ENCODE data around the gene GAS2L3. TPM values are rescaled to one million over a fixed set of nuclear protein-coding genes. Genes with fewer than 3 reads are reported as not detected.
"Not testable (repeated sequence)": the region's sequence is repeated elsewhere in the genome, so short reads cannot be mapped to it uniquely, and the experiment has no call there.

GAS2L3 gene
- total RNA-seq, 4 donors from 2014 or later: 2.9 to 4.7 (median 4.0) TPM

GRCh38 chr12:100555722-100556121, 17.8 kb upstream of the GAS2L3 start:
- WGBS, 2 donors: 54 to 64% methylated on average over 2 of the region's 2 CpGs
- TF ChIP-seq POLR2A (IDR thresholded peaks at IDR 0.05) (no peak), CTCF (IDR thresholded peaks at IDR 0.05) (no peak)
- intact Hi-C loops (cut with DNase I; ENCODE audit: low total_unique reads): no loop called here
- no peak overlapping the region for H3K4me3 ChIP-seq (ENCODE audit: low read depth, poor library complexity, severe bottlenecking)
- DNase-seq (ENCODE audit: low spot score in 2 of 2): no peak

DNA sequence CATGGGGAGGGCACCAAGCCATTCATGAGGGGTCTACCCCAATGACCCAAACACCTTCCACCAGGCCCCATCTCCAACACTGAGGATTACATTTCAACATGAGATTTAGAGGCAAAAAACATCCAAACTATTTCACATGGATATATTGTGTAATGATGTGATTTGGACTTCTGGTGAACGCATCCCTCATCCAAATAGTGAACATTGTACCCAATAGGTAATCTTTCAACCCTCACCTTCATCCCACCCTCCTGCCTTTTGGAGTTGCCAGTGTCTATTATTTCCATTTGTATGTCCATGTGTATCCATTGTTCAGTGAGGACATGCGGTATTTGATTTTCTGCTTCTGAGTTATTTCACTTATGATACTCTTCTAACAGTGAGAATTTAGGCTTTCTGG, 16.1 kb upstream of the GAS2L3 start:
- no peak for TF ChIP-seq CTCF (IDR thresholded peaks at IDR 0.05)
- intact Hi-C loops (cut with DNase I; ENCODE audit: low total_unique reads): no loop called here
- WGBS, 2 donors: 97 to 98% methylated on average over 2 of the region's 2 CpGs
- no peak overlapping the region for H3K4me3 ChIP-seq (ENCODE audit: low read depth, poor library complexity, severe bottlenecking)
- no peak for DNase-seq (ENCODE audit: low spot score in 2 of 2)

DNA sequence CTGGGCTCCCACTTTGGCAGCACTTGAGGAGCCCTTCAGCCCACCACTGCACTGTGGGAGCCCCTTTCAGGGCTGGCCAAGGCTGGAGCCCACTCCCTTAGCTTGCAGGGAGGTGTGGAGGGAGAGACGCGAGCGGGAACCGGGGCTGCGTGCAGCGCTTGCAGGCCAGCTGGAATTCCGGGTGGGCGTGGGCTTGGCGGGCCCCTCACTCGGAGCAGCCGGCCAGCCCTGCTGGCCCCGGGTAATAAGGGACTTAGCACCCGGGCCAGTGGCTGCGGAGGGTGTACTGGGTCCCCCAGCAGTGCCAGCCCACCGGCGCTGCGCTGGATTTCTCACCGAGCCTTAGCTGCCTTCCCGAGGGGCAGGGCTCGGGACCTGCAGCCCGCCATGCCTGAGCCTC, 14.2 kb upstream of the GAS2L3 start:
- WGBS, 2 donors: 92 to 95% methylated on average over 12 to 21 of the region's 21 CpGs
- H3K4me3 ChIP-seq (ENCODE audit: low read depth, poor library complexity, severe bottlenecking); intact Hi-C loops (cut with DNase I; ENCODE audit: low total_unique reads); DNase-seq (ENCODE audit: low spot score in 2 of 2): not testable (repeated sequence)

- WGBS, 2 donors: 38 to 43% methylated on average over 2 of the region's 2 CpGs
Observed at GRCh38 chr12:100564090-100564489, 9.4 kb upstream of the GAS2L3 start.

DNA sequence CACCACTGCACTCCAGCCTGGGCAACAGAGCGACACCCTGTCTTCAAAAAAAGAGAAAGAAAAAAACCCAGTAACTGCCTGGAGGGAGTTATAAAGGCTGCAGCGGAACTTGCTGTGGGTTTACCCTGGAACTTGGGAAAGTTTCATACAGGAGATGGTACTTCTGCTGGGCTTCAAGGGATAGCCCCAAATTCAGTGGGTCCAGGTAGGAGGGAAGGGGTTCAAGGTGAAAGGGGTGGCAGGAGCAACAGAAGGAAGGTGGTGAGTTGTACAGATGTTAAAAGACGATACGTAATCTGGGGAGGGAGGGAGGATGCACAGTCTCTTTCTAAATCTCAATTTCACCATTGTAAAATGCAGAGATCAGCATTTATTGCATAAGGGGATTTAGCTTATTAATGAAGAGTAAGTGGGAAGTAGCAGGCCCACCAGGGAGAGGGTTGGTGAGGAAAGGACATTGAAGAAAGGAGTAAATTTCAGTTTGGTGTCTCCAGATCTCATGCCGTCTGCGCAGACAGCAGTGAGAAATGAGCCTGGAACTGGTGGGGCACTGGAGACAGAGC, 8.5 kb upstream of the GAS2L3 start:
- intact Hi-C loops (cut with DNase I; ENCODE audit: low total_unique reads): loop anchor here (5.0 to 10.0 kb wide), 2 partner anchors 217 to 430 kb away; no protein-coding TSS in a partner anchor
- no peak for TF ChIP-seq CTCF (IDR thresholded peaks at IDR 0.05)
- TF ChIP-seq POLR2A (IDR thresholded peaks at IDR 0.05): no peak
- H3K4me3 ChIP-seq (ENCODE audit: low read depth, poor library complexity, severe bottlenecking): no peak overlapping the region
- WGBS, 2 donors: 83 to 87% methylated on average over 6 of the region's 6 CpGs
- no peak for DNase-seq (ENCODE audit: low spot score in 2 of 2)

More at GRCh38 chr12:100564090-100564489, 9.4 kb upstream of the GAS2L3 start:
- DNase-seq (ENCODE audit: low spot score in 2 of 2): no peak
- intact Hi-C loops (cut with DNase I; ENCODE audit: low total_unique reads): loop anchor here (5.0 to 10.0 kb wide), 2 partner anchors 218 to 429 kb away; no protein-coding TSS in a partner anchor
- no peak for TF ChIP-seq CTCF (IDR thresholded peaks at IDR 0.05)
- H3K4me3 ChIP-seq (ENCODE audit: low read depth, poor library complexity, severe bottlenecking): no peak overlapping the region

- TF ChIP-seq CTCF (IDR thresholded peaks at IDR 0.05): no peak
- no peak for TF ChIP-seq POLR2A (IDR thresholded peaks at IDR 0.05)
- 69 to 73% methylated on average over 3 of the region's 3 CpGs for WGBS, 2 donors
- DNase-seq (ENCODE audit: low spot score in 2 of 2): no peak
- no peak overlapping the region for H3K4me3 ChIP-seq (ENCODE audit: low read depth, poor library complexity, severe bottlenecking)
- intact Hi-C loops (cut with DNase I; ENCODE audit: low total_unique reads): loop anchor here (10.0 kb wide), 1 partner anchor 431 kb away; no protein-coding TSS in a partner anchor
Observed at GRCh38 chr12:100565987-100566545, 7.4 kb upstream of the GAS2L3 start.

Data from lower leg skin (tissue), 4 donors.